HG03378 (cell line): Measurements from ENCODE around the gene PLCH1.

Experiments
- ATAC-seq: cut with Tn5 transposase; IDR thresholded peaks from one replicate; pipeline ENCODE4 v1.9.1; 2021; ENCODE audit warnings: mild to moderate bottlenecking, moderate library complexity; ENCODE audit not compliant: unreplicated experiment

The PLCH1 gene

GRCh38 chr3:155690921-155691320 lies 54.0 kb downstream of the PLCH1 start:
- no peak for ATAC-seq

DNA sequence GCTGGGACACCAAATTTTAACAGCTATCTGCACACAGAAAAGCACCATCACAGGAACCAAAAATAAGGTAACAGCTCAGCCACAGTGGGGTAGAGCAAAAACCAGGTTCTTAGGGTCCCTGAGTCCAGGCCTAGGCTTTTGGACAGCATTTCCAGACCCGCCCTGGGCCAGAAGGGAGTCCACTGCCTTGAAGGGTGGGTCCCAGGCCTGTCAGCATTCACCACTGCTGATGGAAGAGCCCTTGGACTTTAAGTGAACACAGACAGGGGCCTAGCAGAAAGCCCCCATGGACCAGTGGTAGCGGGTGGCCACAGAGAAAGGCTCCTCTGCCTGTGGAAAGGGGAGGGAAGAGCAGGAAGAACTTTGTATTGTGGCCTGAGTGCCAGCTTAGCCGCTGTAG lies 56.4 kb downstream of the PLCH1 start:
- ATAC-seq = no peak

- ATAC-seq = no peak
These were observed 61.5 kb downstream of the PLCH1 start for GRCh38 chr3:155683344-155683720.

DNA sequence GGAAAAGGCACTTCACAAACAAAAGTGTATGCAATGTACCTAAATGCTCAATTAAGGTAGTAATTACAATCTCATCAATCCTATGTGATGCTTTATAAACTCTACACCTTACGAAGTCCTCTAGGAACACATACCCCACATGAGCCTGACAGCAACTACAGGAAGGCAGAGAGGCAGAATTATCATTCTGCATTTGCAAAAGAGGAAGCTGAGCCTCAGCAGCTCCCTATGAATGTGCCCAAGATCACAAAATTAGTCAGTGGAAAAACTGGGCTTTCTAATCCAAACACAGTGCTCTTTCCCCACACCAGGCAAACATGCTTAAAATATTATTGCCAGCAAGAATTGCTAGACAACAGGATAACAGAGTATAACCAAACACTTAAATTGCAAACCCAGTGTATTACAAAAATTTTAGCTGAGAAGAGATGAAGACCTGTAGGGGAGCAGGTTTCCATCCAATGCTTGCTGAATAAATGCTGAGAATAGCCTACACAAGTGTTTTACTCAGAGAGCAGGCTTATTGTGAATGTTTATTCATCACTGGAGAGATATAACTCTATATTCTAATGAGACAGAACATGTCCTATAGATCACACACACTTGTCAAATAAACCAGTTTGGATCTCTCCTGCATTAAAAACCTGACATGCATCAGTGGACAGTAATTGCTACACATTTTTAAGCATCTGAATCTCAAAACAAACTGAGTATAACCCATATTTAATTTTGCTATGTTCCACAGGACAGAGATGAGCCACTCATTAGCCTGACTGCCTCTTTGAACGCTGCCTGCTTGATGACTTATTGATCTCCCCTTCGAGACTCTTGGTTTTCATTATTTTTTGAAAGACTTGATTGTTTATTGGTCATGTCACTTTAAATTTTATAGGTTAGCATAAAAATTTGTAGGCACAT lies 62.2 kb downstream of the PLCH1 start:
- no peak for ATAC-seq

DNA sequence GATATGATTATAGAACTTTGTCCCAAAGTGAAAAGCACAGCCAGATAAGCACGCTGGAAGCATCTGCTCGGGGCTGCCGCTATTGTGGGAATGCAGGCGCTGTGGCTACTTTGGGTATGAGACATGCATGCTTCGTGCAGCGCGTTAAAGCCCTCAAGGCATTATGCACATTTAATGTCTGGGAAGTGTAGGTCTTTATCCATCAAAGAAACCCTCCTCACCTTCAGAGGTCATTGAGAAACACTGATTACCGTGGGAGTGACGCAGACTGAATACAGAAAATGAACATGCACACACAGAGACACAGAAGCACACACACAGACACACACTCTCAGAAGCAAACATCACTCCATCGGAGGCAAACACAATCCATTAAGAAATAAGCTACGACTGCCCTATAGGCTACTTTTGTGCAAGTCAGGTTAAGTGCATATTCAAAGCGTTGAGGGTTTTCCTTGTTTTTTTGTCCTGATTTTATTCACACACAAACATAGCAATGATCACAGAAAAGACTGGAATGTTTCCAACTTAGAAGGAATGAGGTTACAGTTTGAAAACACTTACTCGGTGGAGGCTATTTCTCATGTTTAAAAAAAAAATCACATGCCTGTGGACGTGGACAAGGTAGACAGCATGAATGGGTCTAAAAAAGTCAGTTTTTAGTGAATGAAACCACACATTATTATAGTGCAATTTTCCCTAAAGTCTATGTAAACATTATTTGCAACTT lies 68.5 kb downstream of the PLCH1 start:
- no peak for ATAC-seq

DNA sequence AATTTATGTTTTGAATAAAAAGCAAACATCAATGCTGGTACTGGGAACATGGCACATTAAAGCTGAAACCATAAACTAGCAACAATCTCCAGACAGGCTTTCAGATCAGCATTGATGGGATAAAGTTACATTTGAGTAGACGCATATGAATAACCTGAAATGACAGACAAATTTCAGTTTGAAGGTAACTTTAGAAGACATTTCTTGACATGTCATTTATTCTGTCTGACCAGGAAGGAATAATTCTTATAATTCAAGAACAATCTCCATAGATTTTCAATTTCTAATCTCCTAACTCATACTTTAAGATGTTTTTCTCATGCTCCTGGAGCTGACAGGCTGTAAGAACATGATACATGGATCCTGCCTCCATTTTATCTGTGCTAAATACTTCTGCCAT lies 69.8 kb downstream of the PLCH1 start:
- ATAC-seq = no peak

GRCh38 chr3:155673421-155673820 lies 71.5 kb downstream of the PLCH1 start:
- ATAC-seq = no peak

GRCh38 chr3:155670335-155670734 lies 74.5 kb downstream of the PLCH1 start:
- no peak for ATAC-seq

GRCh38 chr3:155667988-155668387 lies 76.9 kb downstream of the PLCH1 start:
- no peak for ATAC-seq

DNA sequence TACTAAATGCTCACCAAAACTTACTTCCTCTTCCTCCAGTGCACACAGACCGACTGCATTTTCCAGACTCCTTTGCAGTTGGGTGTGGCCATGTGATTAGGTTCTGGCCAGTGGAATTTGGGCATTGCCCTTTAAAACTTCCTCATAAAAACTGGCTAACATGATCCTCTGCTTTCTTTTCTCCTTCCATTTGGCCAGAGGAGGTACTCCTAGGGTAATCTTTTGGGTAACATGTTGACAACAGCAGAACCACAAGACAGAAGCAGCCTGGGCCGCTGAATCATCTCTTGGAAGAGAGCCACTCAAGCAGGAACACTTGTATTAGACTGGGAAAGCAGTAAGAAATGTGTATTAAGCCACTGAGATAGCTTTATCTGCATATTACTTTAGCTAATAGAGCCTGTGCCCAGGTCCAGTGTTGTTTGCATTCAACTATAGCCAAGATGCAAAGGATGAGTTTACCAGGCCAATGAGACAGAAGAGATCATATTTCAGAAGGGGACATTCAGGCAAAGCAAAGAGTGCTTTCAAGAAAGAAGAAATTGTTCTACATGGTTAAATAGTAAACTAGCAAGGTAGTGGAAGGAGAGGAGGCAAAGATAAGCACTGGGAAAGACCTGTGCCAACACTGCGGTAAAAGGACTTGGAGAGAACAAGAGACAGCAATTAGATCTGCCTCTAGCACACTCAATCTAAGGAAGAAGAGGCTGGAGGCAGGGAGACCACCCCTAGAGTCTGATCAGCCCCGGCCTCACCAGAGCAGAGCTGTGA lies 79.8 kb downstream of the PLCH1 start:
- ATAC-seq = no peak

- ATAC-seq = no peak
These were observed 81.2 kb downstream of the PLCH1 start for GRCh38 chr3:155663467-155664212.

- no peak for ATAC-seq
These were observed 83.1 kb downstream of the PLCH1 start for GRCh38 chr3:155661760-155662159.

GRCh38 chr3:155661042-155661441 lies 83.8 kb downstream of the PLCH1 start:
- ATAC-seq = no peak

- no peak for ATAC-seq
These were observed 86.1 kb downstream of the PLCH1 start for GRCh38 chr3:155658671-155659261.

DNA sequence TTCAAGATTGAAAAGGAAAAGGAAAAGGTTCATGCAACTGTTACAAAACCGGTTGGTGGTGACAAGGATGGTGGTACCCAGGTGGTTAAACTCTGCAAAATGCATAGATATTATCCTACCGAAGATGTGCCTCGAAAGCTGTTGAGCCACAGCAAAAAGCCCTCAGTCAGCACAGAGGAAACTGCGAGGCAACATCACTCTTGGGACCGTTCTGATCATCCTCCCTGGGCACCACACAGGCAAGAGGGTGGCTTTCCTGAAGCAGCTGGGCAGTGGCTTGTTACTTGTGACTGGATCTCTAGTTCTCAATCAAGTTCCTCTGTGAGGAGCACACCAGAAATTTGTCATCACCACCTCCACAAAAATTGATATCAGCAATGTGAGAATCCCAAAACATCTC lies 86.9 kb downstream of the PLCH1 start:
- no peak for ATAC-seq

DNA sequence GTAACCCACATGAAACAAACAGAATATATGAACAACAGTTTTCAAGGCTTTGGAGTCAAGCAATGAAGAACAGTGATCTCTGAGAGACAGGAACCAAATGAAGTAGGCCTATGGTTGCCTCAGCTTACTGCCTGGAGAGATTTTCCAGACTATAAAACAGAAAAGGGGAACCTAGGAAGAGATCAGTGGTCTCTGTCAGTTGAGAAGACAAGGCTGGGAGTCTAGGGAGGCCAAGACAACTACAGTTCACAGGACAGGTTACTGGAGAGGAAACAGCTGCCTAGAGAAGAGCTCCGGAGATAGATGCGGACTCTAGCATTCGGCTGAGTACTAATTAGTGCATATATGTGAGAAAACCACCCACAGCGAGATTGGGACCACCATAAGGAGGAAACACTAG lies 87.7 kb downstream of the PLCH1 start:
- ATAC-seq = no peak

DNA sequence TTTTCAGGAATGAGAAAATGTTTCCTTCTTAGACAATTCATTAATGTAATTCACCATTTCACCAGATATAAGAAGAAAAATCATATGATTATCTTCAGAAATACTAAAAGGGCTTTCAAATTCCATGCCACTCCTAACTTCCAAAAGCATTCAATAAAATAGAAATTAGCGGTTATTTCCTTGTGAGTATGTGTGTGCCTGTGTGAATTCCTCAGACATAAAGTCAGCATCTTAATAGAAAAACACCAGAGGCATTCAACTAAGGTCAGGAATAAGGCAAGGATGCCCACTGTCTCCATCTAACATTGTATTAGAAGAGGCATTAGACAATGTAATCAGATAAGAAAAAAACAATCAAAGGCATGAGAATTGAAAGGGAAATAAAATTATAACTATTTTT lies 88.4 kb downstream of the PLCH1 start:
- no peak for ATAC-seq

GRCh38 chr3:155651489-155652218 lies 93.2 kb downstream of the PLCH1 start:
- ATAC-seq = no peak

GRCh38 chr3:155648013-155648591 lies 96.8 kb downstream of the PLCH1 start:
- ATAC-seq = no peak
